GM18868 (cell line): ENCODE measurements around the gene PFKL.
A peak's percentile ranks its signal among the peaks of the same experiment; 100 is the strongest.
"Not testable (repeated sequence)": the region's sequence is repeated elsewhere in the genome, so short reads cannot be mapped to it uniquely, and the experiment has no call there.

Source experiments
- ATAC-seq: cut with Tn5 transposase; IDR thresholded peaks from one replicate; pipeline ENCODE4 v1.9.1; 2021; ENCODE audit warnings: mild to moderate bottlenecking, moderate library complexity; ENCODE audit not compliant: unreplicated experiment

PFKL gene

GRCh38 chr21:44337941-44338895, 38.4 kb downstream of the PFKL start:
- ATAC-seq = no peak

GRCh38 chr21:44338971-44339910, 39.4 kb downstream of the PFKL start, which contains the start of gene CFAP410:
TSS of gene CFAP410 (minus strand) at chr21:44339390. CDS start at chr21:44339194, 196 bp downstream.
- ATAC-seq = peak; percentile 89

GRCh38 chr21:44341726-44342458, 42.0 kb downstream of the PFKL start:
- not testable (repeated sequence) for ATAC-seq

- ATAC-seq = not testable (repeated sequence)
These were observed 43.1 kb downstream of the PFKL start for GRCh38 chr21:44342981-44343380.

- ATAC-seq = no peak
These were observed 44.8 kb downstream of the PFKL start for GRCh38 chr21:44344541-44345183.

GRCh38 chr21:44345495-44345894, 45.6 kb downstream of the PFKL start:
- ATAC-seq = no peak

GRCh38 chr21:44347911-44348451, 48.1 kb downstream of the PFKL start:
- ATAC-seq = no peak

GRCh38 chr21:44348861-44349260, 49.0 kb downstream of the PFKL start:
- no peak for ATAC-seq

- ATAC-seq = no peak
These were observed 49.6 kb downstream of the PFKL start for GRCh38 chr21:44349416-44349846.

- ATAC-seq = no peak
These were observed 50.3 kb downstream of the PFKL start for GRCh38 chr21:44349847-44350772.

- no peak for ATAC-seq
These were observed 51.1 kb downstream of the PFKL start for GRCh38 chr21:44350773-44351481.

GRCh38 chr21:44351535-44352252, 51.8 kb downstream of the PFKL start:
- ATAC-seq = no peak

GRCh38 chr21:44352253-44352860, 52.5 kb downstream of the PFKL start:
- no peak for ATAC-seq

- ATAC-seq = no peak
These were observed 53.5 kb downstream of the PFKL start, which contains the start of gene TRPM2 for GRCh38 chr21:44353191-44353970. TSS of gene TRPM2 (plus strand) at chr21:44353621. CDS start at chr21:44353701, 80 bp downstream.

GRCh38 chr21:44354001-44354405, 54.1 kb downstream of the PFKL start:
- ATAC-seq = no peak
